Ectodermal cell (in vitro differentiated cells): Measurements from ENCODE around the gene GRK3.
"Not testable (repeated sequence)": the region's sequence is repeated elsewhere in the genome, so short reads cannot be mapped to it uniquely, and the experiment has no call there.

ENCODE experiments used
- H3K27ac ChIP-seq: 2 replicates; pipeline ENCODE4 v1.7.0; 2013; ENCODE audit warnings: mild to moderate bottlenecking, low read depth, low read length; ENCODE audit not compliant: insufficient read depth, poor library complexity, severe bottlenecking
- H3K27me3 ChIP-seq: 2 replicates; pipeline ENCODE4 v1.7.0; 2013; ENCODE audit warnings: mild to moderate bottlenecking, low read length; ENCODE audit not compliant: insufficient read depth, control insufficient read depth, poor library complexity, severe bottlenecking
- H3K36me3 ChIP-seq: one replicate; pipeline ENCODE4 v1.7.0; 2013; ENCODE audit warnings: low read length; ENCODE audit not compliant: control insufficient read depth, insufficient read depth
- H3K4me1 ChIP-seq: one replicate; pipeline ENCODE4 v1.7.0; 2013; ENCODE audit warnings: low read length; ENCODE audit not compliant: control insufficient read depth, insufficient read depth
- H3K4me3 ChIP-seq: 2 replicates; pipeline ENCODE4 v1.7.0; 2013; ENCODE audit warnings: low read depth, low read length, control low read depth; ENCODE audit not compliant: insufficient read depth
- H3K9me3 ChIP-seq: 2 replicates; pipeline ENCODE4 v1.7.0; 2013; ENCODE audit warnings: mild to moderate bottlenecking, low read length, moderate library complexity; ENCODE audit not compliant: control insufficient read depth
- WGBS, 2 experiments: methylation state at CpG; one replicate each; pipeline ENCODE4 v1.1.7; 2013; ENCODE audit warnings: missing lambda C conversion rate in 2 of 2; 5-methylcytosine and 5-hydroxymethylcytosine counted together

The GRK3 gene

GRCh38 chr22:25702040-25702439 is 137.6 kb downstream of the GRK3 start:
- Histone ChIP-seq H3K4me3 (no peak overlapping the region), H3K9me3 (no peaks in the 10 kb centered on the region), H3K36me3 (no peaks in the 10 kb centered on the region), H3K4me1 (no peaks in the 10 kb centered on the region), H3K27me3 (no peaks in the 10 kb centered on the region), H3K27ac (no peak overlapping the region)

DNA sequence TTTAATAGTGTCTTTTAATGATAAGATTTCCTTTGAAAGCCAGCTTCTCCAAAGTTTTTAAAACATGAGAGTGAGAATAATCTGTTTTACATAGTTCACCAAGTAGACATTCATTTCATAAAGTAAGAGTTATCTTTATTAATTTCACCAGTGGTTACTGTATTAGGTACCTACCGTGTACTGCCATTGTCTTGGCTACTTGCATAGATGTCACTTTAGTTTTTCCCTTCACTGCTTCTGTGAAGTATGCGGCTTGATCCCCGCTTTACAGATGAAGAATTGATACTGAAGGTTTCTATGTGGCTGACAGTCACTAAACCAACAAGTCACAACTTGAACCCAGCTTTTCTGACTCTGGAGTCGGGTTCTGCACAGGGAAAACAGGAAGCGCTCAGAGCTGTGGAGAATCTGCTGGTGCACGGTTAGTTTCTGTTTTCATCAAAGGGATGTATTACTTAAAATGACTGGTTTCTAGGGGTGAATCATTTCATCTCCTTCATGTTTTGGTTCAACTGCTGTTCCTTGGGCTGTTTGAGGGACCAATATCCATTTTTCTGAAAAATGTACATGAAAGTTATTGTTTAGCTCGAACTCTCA is 138.2 kb downstream of the GRK3 start:
- Histone ChIP-seq H3K36me3 (no peaks in the 10 kb centered on the region), H3K4me3 (no peak overlapping the region), H3K27ac (no peak overlapping the region), H3K4me1 (no peaks in the 10 kb centered on the region), H3K27me3 (no peaks in the 10 kb centered on the region), H3K9me3 (no peaks in the 10 kb centered on the region)
- WGBS, 2 experiments: 92 to 95% methylated on average over 6 of the region's 7 CpGs

- 90 to 95% methylated on average over 2 of the region's 2 CpGs for WGBS, 2 experiments
Measured at GRCh38 chr22:25704701-25705100, 140.2 kb downstream of the GRK3 start.

DNA sequence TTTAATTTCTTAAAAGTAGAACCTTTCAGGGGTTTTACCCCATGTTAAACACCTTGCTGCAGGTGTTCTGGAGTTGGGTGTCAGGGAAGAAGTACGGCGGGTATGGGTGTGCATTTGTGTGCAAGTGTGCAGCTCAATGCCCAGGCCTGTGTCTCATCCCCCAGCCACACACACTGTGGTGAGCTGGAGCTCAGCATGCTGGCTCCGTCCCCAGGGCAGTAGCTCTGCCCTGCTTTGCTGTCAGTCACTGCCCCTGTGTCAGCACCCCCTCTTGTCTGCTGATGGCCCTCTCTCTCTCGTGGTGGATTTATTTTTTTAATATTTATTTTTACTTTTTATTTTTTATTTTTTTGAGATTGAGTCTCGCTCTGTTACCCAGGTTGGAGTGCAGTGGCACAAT is 141.7 kb downstream of the GRK3 start:
- no peaks in the 10 kb centered on the region for H3K27me3 ChIP-seq
- no peak overlapping the region for H3K27ac ChIP-seq
- no peaks in the 10 kb centered on the region for H3K36me3 ChIP-seq
- H3K9me3 ChIP-seq: no peaks in the 10 kb centered on the region
- no peak overlapping the region for H3K4me3 ChIP-seq
- H3K4me1 ChIP-seq: no peaks in the 10 kb centered on the region
- 92% methylated on average over 4 of the region's 5 CpGs for WGBS, 2 experiments

More at GRCh38 chr22:25704701-25705100, 140.2 kb downstream of the GRK3 start:
- Histone ChIP-seq H3K4me3 (no peak overlapping the region), H3K9me3 (no peaks in the 10 kb centered on the region), H3K4me1 (no peaks in the 10 kb centered on the region), H3K27me3 (no peaks in the 10 kb centered on the region), H3K36me3 (no peaks in the 10 kb centered on the region), H3K27ac (no peak overlapping the region)

GRCh38 chr22:25708430-25708829 is 144.0 kb downstream of the GRK3 start:
- 90 to 93% methylated on average over 6 of the region's 6 CpGs for WGBS, 2 experiments
- not testable (repeated sequence) for H3K4me3 ChIP-seq, H3K27me3 ChIP-seq, H3K36me3 ChIP-seq, H3K9me3 ChIP-seq, H3K27ac ChIP-seq, H3K4me1 ChIP-seq

- Histone ChIP-seq H3K27me3 (no peaks in the 10 kb centered on the region), H3K9me3 (no peaks in the 10 kb centered on the region), H3K4me3 (no peak overlapping the region), H3K4me1 (no peaks in the 10 kb centered on the region), H3K27ac (no peak overlapping the region), H3K36me3 (no peaks in the 10 kb centered on the region)
- WGBS, 2 experiments: 94 to 95% methylated on average over 6 of the region's 6 CpGs
Measured at GRCh38 chr22:25709758-25710157, 145.3 kb downstream of the GRK3 start.

- Histone ChIP-seq H3K36me3 (no peaks in the 10 kb centered on the region), H3K27me3 (no peaks in the 10 kb centered on the region), H3K27ac (no peak overlapping the region), H3K9me3 (no peaks in the 10 kb centered on the region), H3K4me1 (no peaks in the 10 kb centered on the region), H3K4me3 (no peak overlapping the region)
- WGBS, 2 experiments: 93 to 94% methylated on average over 7 of the region's 7 CpGs
Measured at GRCh38 chr22:25710501-25710900, 146.0 kb downstream of the GRK3 start.

DNA sequence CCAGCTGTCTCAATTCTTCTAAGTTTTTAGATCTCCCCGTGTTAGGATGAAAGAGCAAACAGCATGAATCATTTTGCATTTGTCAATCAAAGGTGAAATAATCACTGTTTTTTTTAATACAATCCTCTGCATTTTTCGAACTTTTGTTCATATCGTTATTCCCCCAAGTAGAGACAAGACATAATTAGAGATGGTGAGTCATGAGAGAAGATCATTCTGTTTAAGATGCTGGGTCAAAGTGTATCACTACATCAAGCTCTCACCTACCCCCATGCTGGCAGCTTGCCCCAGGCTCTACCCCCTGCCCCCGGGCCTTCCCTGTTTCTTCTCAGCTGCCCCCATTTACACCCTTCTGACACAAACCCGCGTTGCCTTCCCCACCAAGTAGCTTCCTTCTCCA is 147.0 kb downstream of the GRK3 start:
- Histone ChIP-seq H3K4me1 (no peaks in the 10 kb centered on the region), H3K36me3 (no peaks in the 10 kb centered on the region)

GRCh38 chr22:25712661-25713400 is 148.4 kb downstream of the GRK3 start:
- Histone ChIP-seq H3K36me3 (no peaks in the 10 kb centered on the region), H3K9me3 (no peaks in the 10 kb centered on the region), H3K27ac (no peak overlapping the region), H3K4me3 (no peak overlapping the region), H3K4me1 (no peaks in the 10 kb centered on the region), H3K27me3 (no peaks in the 10 kb centered on the region)
- 92 to 95% methylated on average over 6 to 7 of the region's 7 CpGs for WGBS, 2 experiments

More for the DNA sequence above, 147.0 kb downstream of the GRK3 start:
- no peaks in the 10 kb centered on the region for H3K9me3 ChIP-seq
- no peak overlapping the region for H3K27ac ChIP-seq
- 91 to 98% methylated on average over 4 to 6 of the region's 6 CpGs for WGBS, 2 experiments
- no peaks in the 10 kb centered on the region for H3K27me3 ChIP-seq
- H3K4me3 ChIP-seq: no peak overlapping the region

DNA sequence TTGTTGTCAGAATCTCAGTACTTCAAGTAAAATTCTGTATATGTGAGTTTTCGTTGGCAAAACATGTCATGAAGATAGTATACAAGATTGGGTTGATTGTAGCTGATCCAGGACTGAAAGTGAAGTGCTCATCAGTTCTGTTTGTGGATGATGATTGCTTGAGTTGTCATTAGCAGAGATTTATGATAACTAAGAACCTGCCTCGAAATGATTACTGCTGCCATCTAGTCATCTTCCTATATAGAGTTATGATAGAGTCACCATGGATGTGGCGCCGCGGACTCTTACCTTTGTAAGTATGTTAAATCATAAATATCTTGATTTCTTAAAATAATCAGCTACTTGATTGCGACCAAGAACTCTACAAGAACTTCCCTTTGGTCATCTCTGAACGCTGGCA is 149.6 kb downstream of the GRK3 start:
- WGBS, 2 experiments: 94 to 98% methylated on average over 4 to 6 of the region's 7 CpGs

More for the DNA sequence above, 149.6 kb downstream of the GRK3 start:
- Histone ChIP-seq H3K27ac (no peak overlapping the region), H3K4me3 (no peak overlapping the region), H3K4me1 (no peaks in the 10 kb centered on the region), H3K9me3 (no peaks in the 10 kb centered on the region), H3K36me3 (no peaks in the 10 kb centered on the region), H3K27me3 (no peaks in the 10 kb centered on the region)
